HFFc6 (cell line): ENCODE results near the gene RAB3A. TPM values are rescaled to one million over a fixed set of nuclear protein-coding genes. Genes with fewer than 3 reads are reported as not detected.

Experiments used
- DNase-seq: peaks from one replicate; pipeline ENCODE4 v3.0.0-alpha.2; 2018
- H3K27ac Mint-ChIP-seq: 2 replicates; pipeline ENCODE4 v1.8.0; 2020; ENCODE audit warnings: mild to moderate bottlenecking, mixed read lengths
- H3K27me3 Mint-ChIP-seq: 2 replicates; pipeline ENCODE4 v1.8.0; 2021; ENCODE audit warnings: mild to moderate bottlenecking, moderate library complexity, mixed read lengths; ENCODE audit not compliant: insufficient read depth
- H3K36me3 Mint-ChIP-seq: 2 replicates; pipeline ENCODE4 v1.8.0; 2021; ENCODE audit warnings: low read depth, mixed read lengths
- H3K4me1 Mint-ChIP-seq: 2 replicates; pipeline ENCODE4 v1.8.0; 2020; ENCODE audit warnings: low read depth, mixed read lengths
- H3K4me3 Mint-ChIP-seq: 2 replicates; pipeline ENCODE4 v1.8.0; 2020; ENCODE audit warnings: mild to moderate bottlenecking, moderate library complexity, mixed read lengths
- H3K9me3 Mint-ChIP-seq: 2 replicates; pipeline ENCODE4 v1.8.0; 2020; ENCODE audit warnings: mild to moderate bottlenecking, mixed read lengths
- total RNA-seq, 6 experiments: library from RNA; stranded (reverse); fragmentation: NEBNext Ultra II Directional; extraction: Animal tissue kit (Norgen Biotek cat#: 25700); gene quantifications; 2 replicates in 1 of 6; 3 replicates in 5 of 6; pipeline ENCODE4 v1.2.3, GENCODE V29; 2021
- TF ChIP-seq, protein P1 (sequence below): fragments of 200-600 bp; sonication (generic); IDR thresholded peaks from 2 replicates; pipeline ENCODE4 v1.5.0; 2021; ENCODE audit warnings: antibody characterized with exemption, mild to moderate bottlenecking

Gene RAB3A
- total RNA-seq, 6 experiments from 2014 or later, result 6.1 to 9.0 (median 7.3) TPM

- TF ChIP-seq, protein P1, sequence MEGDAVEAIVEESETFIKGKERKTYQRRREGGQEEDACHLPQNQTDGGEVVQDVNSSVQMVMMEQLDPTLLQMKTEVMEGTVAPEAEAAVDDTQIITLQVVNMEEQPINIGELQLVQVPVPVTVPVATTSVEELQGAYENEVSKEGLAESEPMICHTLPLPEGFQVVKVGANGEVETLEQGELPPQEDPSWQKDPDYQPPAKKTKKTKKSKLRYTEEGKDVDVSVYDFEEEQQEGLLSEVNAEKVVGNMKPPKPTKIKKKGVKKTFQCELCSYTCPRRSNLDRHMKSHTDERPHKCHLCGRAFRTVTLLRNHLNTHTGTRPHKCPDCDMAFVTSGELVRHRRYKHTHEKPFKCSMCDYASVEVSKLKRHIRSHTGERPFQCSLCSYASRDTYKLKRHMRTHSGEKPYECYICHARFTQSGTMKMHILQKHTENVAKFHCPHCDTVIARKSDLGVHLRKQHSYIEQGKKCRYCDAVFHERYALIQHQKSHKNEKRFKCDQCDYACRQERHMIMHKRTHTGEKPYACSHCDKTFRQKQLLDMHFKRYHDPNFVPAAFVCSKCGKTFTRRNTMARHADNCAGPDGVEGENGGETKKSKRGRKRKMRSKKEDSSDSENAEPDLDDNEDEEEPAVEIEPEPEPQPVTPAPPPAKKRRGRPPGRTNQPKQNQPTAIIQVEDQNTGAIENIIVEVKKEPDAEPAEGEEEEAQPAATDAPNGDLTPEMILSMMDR, result no peak
- no peaks in the 10 kb centered on the region for H3K9me3 Mint-ChIP-seq
These were observed 41.5 kb upstream of the RAB3A start for GRCh38 chr19:18245297-18245696.

GRCh38 chr19:18239303-18239702 lies 35.5 kb upstream of the RAB3A start:
- no peak overlapping the region for H3K27ac Mint-ChIP-seq
- peaks cover 4% of the 10 kb centered on the region; the same call in 1 of the 2 replicates for H3K36me3 Mint-ChIP-seq
- no peak overlapping the region for H3K4me3 Mint-ChIP-seq
- no peaks in the 10 kb centered on the region for H3K9me3 Mint-ChIP-seq
- H3K27me3 Mint-ChIP-seq, result peaks cover 38% of the 10 kb centered on the region
- TF ChIP-seq, protein P1, result no peak
- no peak for DNase-seq
- no peaks in the 10 kb centered on the region for H3K4me1 Mint-ChIP-seq

More at GRCh38 chr19:18245297-18245696, 41.5 kb upstream of the RAB3A start:
- H3K4me1 Mint-ChIP-seq, result no peaks in the 10 kb centered on the region
- H3K4me3 Mint-ChIP-seq, result no peak overlapping the region
- peaks cover 4% of the 10 kb centered on the region; the same call in 1 of the 2 replicates for H3K36me3 Mint-ChIP-seq
- H3K27ac Mint-ChIP-seq, result no peak overlapping the region
- H3K27me3 Mint-ChIP-seq, result peaks cover 29% of the 10 kb centered on the region
- no peak for DNase-seq

- TF ChIP-seq, protein P1, result no peak
- Mint-ChIP-seq H3K4me3 (no peak overlapping the region), H3K36me3 (no peaks in the 10 kb centered on the region), H3K27me3 (peaks cover 23% of the 10 kb centered on the region), H3K27ac (no peak overlapping the region), H3K4me1 (no peaks in the 10 kb centered on the region), H3K9me3 (peaks cover 11% of the 10 kb centered on the region; the same call in 1 of the 2 replicates)
- DNase-seq, result no peak
These were observed 30.4 kb upstream of the RAB3A start for GRCh38 chr19:18234194-18234593.

GRCh38 chr19:18233224-18233825 lies 29.5 kb upstream of the RAB3A start:
- TF ChIP-seq, protein P1, result no peak
- DNase-seq, result no peak
- Mint-ChIP-seq H3K4me3 (no peak overlapping the region), H3K27me3 (peaks cover 20% of the 10 kb centered on the region), H3K9me3 (peaks cover 11% of the 10 kb centered on the region; the same call in 1 of the 2 replicates), H3K4me1 (no peaks in the 10 kb centered on the region), H3K27ac (no peak overlapping the region), H3K36me3 (no peaks in the 10 kb centered on the region)

GRCh38 chr19:18232540-18233223 lies 28.8 kb upstream of the RAB3A start:
- peaks cover 11% of the 10 kb centered on the region; the same call in 1 of the 2 replicates for H3K9me3 Mint-ChIP-seq
- peaks cover 20% of the 10 kb centered on the region for H3K27me3 Mint-ChIP-seq
- no peaks in the 10 kb centered on the region for H3K4me1 Mint-ChIP-seq
- no peak overlapping the region for H3K4me3 Mint-ChIP-seq
- no peak overlapping the region for H3K27ac Mint-ChIP-seq
- no peak for DNase-seq
- H3K36me3 Mint-ChIP-seq, result no peaks in the 10 kb centered on the region
- TF ChIP-seq, protein P1, result no peak
